LNCaP clone FGC (cell line): Measurements from ENCODE around the gene ATP8A1.

ENCODE experiments used
- DNase-seq: peaks from one replicate; pipeline ENCODE4 v3.0.0-alpha.2; 2011; ENCODE audit warnings: low read depth
- H3K4me3 ChIP-seq: 2 replicates; pipeline ENCODE4 v1.5.1; 2011; ENCODE audit warnings: mild to moderate bottlenecking, low read depth, low read length, control low read depth
- CTCF ChIP-seq: IDR thresholded peaks from 2 replicates; pipeline ENCODE4 v1.5.1; 2012; ENCODE audit warnings: mild to moderate bottlenecking; ENCODE audit not compliant: control insufficient read depth, insufficient read depth; ENCODE audit errors: extremely low read depth

Gene ATP8A1

GRCh38 chr4:42678512-42678911, 21.6 kb upstream of the ATP8A1 start:
- no peak for TF ChIP-seq CTCF
- DNase-seq, result no peak
- no peak overlapping the region for H3K4me3 ChIP-seq

- DNase-seq, result no peak
- TF ChIP-seq CTCF, result no peak
- no peak overlapping the region for H3K4me3 ChIP-seq
Observed at GRCh38 chr4:42676066-42676951, 19.4 kb upstream of the ATP8A1 start.

DNA sequence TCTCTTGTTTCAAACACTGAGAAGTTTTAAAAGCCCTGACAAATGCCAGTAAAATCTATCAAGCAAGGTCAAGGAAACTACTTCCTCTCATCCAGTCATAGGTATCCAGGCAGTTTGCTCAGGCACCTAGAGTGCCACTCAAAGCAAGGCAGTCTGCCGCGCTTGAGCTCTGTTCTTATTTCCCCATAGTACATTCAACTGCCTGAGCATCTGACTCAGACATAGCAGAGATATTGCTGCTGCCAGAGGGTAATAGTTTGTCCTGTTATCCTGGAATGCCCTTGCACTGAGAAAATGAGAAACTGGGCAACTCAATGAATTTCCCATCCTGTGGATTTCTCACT, 16.1 kb upstream of the ATP8A1 start:
- no peak overlapping the region for H3K4me3 ChIP-seq
- DNase-seq, result no peak
- no peak for TF ChIP-seq CTCF

DNA sequence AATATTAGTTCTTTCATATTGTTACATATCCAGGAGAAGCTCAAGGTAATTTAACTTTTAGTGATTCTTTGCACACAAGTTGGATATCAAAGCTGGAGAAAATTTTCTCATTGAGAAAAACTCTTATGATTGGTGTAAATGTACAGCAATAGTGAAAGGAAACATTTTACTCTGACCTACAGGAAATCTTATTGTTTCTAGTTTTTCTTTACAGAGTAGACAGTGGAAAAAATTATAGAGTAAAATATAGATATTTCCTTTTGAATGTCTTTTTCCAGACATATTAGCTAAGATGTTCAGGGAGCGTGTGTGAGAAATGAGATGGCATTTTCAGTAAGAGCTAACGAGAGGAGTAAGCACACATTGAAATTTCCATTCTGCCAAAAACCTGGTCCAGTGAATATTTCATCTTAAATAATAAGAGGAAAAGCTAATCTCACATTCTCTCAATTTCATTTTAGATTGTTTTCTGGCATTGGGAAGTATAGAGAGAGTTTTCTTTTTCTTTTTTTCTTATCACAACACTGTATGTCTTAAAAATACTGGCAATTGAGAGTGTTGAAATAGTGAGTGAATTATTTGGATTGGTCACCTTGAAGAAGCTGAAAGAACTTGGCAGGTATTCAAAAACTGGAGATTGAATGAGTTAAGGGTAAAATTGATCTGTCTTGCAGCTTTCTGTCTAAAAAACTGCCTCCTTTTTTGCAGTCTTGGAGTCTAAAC, 15.6 kb upstream of the ATP8A1 start:
- no peak for DNase-seq
- no peak for TF ChIP-seq CTCF
- no peak overlapping the region for H3K4me3 ChIP-seq

DNA sequence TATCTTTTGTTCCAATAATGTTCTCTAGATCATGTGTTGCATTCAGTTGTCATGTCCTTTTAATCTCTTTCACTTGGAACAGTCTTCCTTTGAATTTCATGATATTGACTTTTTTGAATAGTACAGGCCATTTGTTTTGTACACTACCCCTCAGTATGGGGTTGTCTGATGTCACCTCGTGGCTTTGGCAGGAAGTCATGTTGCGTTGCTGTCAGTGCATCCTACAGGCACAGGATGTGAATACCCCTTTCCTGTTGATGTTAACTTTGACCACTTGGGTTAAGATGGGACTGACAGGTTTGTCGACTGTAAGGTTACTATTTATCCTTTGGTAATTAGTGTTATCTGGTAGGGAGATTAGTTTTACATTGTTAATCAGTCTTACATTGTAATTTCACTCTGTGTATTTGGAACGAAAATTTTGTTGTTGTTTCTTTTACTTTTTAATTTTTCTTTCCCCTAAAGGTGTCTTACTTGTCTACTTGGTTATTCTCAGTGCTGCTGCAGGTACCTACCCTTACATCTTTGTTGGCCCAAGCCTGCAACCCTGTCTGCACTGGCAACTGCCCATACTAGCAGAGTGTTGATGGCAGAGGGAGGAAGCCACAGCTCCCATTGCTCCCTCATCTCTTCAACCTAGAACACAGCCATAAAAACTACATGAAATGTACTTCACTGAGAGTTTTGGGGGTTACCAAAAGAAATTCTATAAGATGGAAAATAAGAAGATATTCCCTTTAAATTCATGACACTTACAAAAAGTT, 14.7 kb upstream of the ATP8A1 start:
- H3K4me3 ChIP-seq, result no peak overlapping the region
- DNase-seq, result no peak
- TF ChIP-seq CTCF, result no peak

GRCh38 chr4:42658261-42658660, 1.4 kb upstream of the ATP8A1 start:
- no peak for DNase-seq
- H3K4me3 ChIP-seq, result no peak overlapping the region
- no peak for TF ChIP-seq CTCF
